Muscle layer of duodenum (tissue), 2 donors: ENCODE results near the gene CLRN1.

Experiments used
- H3K27ac ChIP-seq: one replicate; pipeline ENCODE4 v1.7.0; 2013; ENCODE audit warnings: mild to moderate bottlenecking, low read length
- H3K27me3 ChIP-seq: one replicate; pipeline ENCODE4 v1.7.0; 2013; ENCODE audit warnings: low read depth, mild to moderate bottlenecking, control low read depth, low read length
- H3K36me3 ChIP-seq, 2 donors: one replicate each; pipeline ENCODE4 v1.7.0; 2013; ENCODE audit warnings: low read length in 2 of 2, control low read depth in 1 of 2, mild to moderate bottlenecking in 1 of 2; ENCODE audit not compliant: insufficient read depth in 2 of 2, control insufficient read depth in 1 of 2
- H3K4me1 ChIP-seq, 2 donors: one replicate each; pipeline ENCODE4 v1.7.0; 2013; ENCODE audit warnings: low read length in 2 of 2, mild to moderate bottlenecking in 2 of 2, control low read depth in 1 of 2, moderate library complexity in 1 of 2; ENCODE audit not compliant: insufficient read depth in 2 of 2, control insufficient read depth in 1 of 2
- H3K4me3 ChIP-seq, 2 donors: one replicate each; pipeline ENCODE4 v1.7.0; 2013; ENCODE audit warnings: low read length in 2 of 2, low read depth in 1 of 2, mild to moderate bottlenecking in 1 of 2
- H3K9me3 ChIP-seq, 2 donors: one replicate each; pipeline ENCODE4 v1.7.0; 2013; ENCODE audit warnings: low read length in 2 of 2, control low read depth in 1 of 2, mild to moderate bottlenecking in 1 of 2; ENCODE audit not compliant: control insufficient read depth in 1 of 2
- donor health status: healthy.

The CLRN1 gene

DNA sequence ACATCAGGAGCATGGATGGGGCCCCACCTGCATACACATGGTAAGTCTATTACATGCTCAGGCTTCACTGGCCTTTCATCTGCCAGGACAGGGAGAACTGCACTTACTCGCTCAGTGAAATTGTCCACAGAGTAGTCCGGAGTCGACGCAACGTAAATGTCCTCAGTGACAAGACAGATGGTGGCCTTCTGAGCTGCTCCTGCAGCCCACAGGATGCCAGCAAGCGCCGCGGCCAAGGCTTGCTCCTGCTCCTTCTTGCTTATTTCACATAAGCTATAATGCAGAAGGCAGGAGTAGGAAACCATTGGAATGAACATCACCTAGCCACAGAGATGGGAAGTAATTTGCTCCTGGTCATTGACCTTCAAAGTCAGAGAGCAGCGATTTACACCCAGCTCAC is 81.7 kb downstream of the CLRN1 start:
- H3K4me1 ChIP-seq, result no peaks in the 10 kb centered on the region
- no peak overlapping the region for H3K4me3 ChIP-seq
- no peaks in the 10 kb centered on the region for H3K36me3 ChIP-seq
- no peaks in the 10 kb centered on the region for H3K9me3 ChIP-seq
- no peaks in the 10 kb centered on the region for H3K27me3 ChIP-seq
- no peak overlapping the region for H3K27ac ChIP-seq

DNA sequence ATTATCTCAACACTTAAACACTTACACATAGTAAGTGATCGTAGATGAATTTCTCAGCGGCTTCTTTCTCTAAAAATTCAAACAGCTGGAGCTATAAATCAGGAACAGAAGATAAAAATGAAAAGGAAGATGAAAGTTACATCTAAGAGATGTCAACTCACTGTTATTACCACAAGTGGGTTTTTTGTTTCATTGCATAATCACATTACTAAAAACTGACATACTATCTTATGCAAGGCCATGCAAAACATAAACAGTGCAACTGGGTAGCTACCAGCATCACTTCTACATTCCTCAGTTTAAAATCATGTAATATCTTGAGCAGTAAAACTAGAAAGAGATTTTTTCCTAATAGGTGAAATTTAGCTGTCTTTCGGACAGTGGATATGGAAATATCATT is 82.2 kb downstream of the CLRN1 start:
- Histone ChIP-seq H3K36me3 (no peaks in the 10 kb centered on the region), H3K9me3 (no peaks in the 10 kb centered on the region), H3K4me3 (no peak overlapping the region), H3K4me1 (no peaks in the 10 kb centered on the region), H3K27me3 (no peaks in the 10 kb centered on the region), H3K27ac (no peak overlapping the region)

- H3K27ac ChIP-seq, result no peak overlapping the region
- no peaks in the 10 kb centered on the region for H3K4me1 ChIP-seq
- H3K27me3 ChIP-seq, result no peaks in the 10 kb centered on the region
- H3K9me3 ChIP-seq, result no peaks in the 10 kb centered on the region
- H3K36me3 ChIP-seq, result no peaks in the 10 kb centered on the region
- no peak overlapping the region for H3K4me3 ChIP-seq
These were observed 83.4 kb downstream of the CLRN1 start for GRCh38 chr3:150889106-150889505.

DNA sequence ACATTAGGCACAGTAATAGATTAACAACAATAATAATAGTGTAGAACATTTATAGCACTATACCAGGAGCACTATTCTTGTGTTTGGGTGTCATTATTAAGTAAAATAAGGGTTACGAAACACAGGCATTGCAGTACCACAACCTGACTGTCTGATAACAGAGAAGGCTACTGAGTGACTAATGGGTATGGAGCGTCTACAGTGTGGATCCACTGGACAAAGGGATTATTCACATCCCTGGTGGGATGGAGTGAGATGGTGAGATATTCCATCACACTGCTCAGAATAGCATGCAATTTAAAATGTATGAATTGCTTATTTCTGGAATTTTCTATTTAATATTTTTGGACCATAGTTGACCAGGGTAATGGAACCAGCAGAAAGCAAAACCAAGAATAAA is 85.5 kb downstream of the CLRN1 start:
- Histone ChIP-seq H3K27ac (no peak overlapping the region), H3K4me1 (no peaks in the 10 kb centered on the region), H3K27me3 (no peaks in the 10 kb centered on the region), H3K36me3 (no peaks in the 10 kb centered on the region), H3K9me3 (no peaks in the 10 kb centered on the region), H3K4me3 (no peak overlapping the region)

GRCh38 chr3:150885535-150885934 is 87.0 kb downstream of the CLRN1 start:
- Histone ChIP-seq H3K4me1 (no peaks in the 10 kb centered on the region), H3K27ac (no peak overlapping the region), H3K4me3 (no peak overlapping the region), H3K27me3 (no peaks in the 10 kb centered on the region), H3K36me3 (no peaks in the 10 kb centered on the region), H3K9me3 (no peaks in the 10 kb centered on the region)

GRCh38 chr3:150878996-150879575 is 93.4 kb downstream of the CLRN1 start:
- H3K4me3 ChIP-seq, result no peak overlapping the region
- H3K4me1 ChIP-seq, result no peaks in the 10 kb centered on the region
- H3K27ac ChIP-seq, result no peak overlapping the region
- no peaks in the 10 kb centered on the region for H3K27me3 ChIP-seq
- H3K36me3 ChIP-seq, result no peaks in the 10 kb centered on the region
- H3K9me3 ChIP-seq, result no peaks in the 10 kb centered on the region

DNA sequence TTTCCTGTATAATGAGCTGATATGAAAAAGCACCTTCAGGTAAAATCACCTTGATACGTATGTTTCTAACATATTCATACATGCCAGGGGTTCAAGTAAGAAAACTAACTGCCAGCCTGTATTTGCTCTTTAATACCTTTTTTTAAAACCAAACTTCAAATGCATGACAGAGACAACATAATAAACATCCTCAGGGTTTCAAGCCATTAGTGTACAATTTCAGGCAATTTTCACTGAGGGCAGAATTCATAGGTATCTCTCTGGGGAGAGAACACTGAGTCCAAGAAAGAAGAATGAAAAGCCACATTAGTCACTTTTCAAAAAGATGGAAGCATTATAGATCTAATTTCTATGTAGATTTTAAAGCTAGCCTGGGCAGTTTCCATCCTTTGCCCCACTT is 94.2 kb downstream of the CLRN1 start:
- Histone ChIP-seq H3K9me3 (no peaks in the 10 kb centered on the region), H3K4me1 (no peaks in the 10 kb centered on the region), H3K36me3 (no peaks in the 10 kb centered on the region), H3K27me3 (no peaks in the 10 kb centered on the region), H3K4me3 (no peak overlapping the region), H3K27ac (no peak overlapping the region)

GRCh38 chr3:150877303-150877702 is 95.2 kb downstream of the CLRN1 start:
- Histone ChIP-seq H3K36me3 (no peaks in the 10 kb centered on the region), H3K27ac (no peak overlapping the region), H3K9me3 (no peaks in the 10 kb centered on the region)

DNA sequence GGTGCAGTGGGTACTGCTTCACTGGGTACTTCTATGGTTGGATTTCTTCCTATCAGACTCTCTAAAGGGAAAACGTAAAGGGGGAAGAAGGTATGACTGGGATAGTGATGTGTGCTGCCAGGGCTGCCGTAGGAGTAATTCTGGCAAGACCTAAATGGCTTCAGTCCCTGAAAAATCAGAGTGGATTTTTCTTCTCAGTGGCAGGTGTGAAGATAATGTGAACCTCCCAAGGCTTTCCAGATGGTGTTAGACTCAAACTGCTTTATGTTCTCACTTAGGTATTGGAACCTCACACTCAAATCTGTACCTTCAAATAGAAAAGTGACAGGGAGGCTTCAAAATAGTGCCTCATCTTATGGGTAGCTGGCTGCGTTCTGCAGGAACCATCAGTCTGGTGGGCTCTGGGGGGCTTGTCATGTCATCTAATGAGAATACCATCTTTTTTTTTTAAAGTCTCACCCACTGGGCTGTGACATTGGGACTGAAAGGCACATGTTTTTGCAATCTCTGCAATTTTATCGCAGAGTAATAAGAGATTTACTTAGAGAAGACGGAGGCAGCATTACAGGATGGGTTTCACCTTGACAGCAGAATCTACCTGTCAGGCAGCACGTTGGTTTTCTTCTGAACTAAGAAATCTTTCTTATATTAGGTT is 95.8 kb downstream of the CLRN1 start:
- Histone ChIP-seq H3K27ac (no peak overlapping the region), H3K9me3 (no peaks in the 10 kb centered on the region), H3K27me3 (no peaks in the 10 kb centered on the region)

More at GRCh38 chr3:150877303-150877702, 95.2 kb downstream of the CLRN1 start:
- Histone ChIP-seq H3K4me1 (no peaks in the 10 kb centered on the region), H3K27me3 (no peaks in the 10 kb centered on the region), H3K4me3 (no peak overlapping the region)

More for the DNA sequence above, 95.8 kb downstream of the CLRN1 start:
- no peaks in the 10 kb centered on the region for H3K4me1 ChIP-seq
- H3K36me3 ChIP-seq, result no peaks in the 10 kb centered on the region
- H3K4me3 ChIP-seq, result no peak overlapping the region
